Occipital lobe (tissue), 2 donors: ENCODE data around the gene BRSK2. TPM values are rescaled to one million over a fixed set of nuclear protein-coding genes. Genes with fewer than 3 reads are reported as not detected.

ENCODE experiments used
- DNase-seq: peaks from one replicate; lab custom pipeline; 2025; lab: John Stamatoyannopoulos, UW
- total RNA-seq: library from RNA; depleted of rRNA; stranded (reverse); fragments of >200 nt; gene quantifications from one replicate; pipeline ENCODE4 v1.2.3, GENCODE V29; 2014

Gene BRSK2
- total RNA-seq, 1 donor from 2014 or later = 32.8 TPM

DNA sequence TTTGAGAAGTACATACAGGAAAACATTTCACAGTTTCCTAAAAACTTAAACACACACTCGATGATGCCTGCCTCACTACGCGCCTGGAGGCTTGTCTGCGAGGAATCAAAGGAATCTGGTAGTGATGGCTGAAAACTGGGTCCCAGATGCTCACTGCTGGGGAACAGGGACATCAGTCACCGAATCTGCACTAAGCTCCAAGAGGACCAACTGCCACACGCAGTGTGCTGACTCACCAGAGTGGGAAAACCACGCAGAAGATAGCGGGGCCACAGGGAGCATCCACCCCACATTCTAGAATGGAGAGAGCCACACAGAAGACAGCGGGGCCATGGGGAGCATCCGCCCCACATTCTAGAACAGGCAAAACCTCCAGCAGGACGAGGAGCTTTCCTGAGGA is 121.2 kb downstream of the BRSK2 start:
- peak; percentile 24 for DNase-seq

DNA sequence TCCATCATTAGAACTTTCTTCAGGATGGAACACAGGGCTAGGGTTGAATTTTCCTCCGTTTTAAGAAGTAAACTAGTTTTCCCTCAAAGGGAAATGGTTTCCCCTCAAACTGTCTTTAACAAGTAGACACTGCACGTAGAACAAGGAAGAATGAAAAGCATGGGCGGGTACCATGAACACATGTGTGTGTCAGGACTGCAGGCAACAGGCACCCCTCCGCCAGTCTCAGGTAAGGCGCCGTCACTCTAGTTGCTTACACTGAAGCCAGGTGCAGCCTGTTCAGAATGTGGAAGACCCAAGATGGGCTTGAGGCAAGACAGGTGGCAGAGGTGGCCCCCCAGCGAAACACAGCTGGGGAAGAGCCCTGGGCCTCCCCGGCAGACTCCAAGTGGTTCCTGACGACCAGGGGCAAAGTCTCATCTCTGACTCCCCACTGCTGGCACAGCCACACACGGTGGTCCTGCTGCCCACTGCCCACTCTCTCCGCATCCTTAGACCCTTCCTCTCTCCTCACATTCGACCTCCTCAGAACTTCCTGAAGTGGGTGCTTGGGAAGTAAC is 122.3 kb downstream of the BRSK2 start:
- DNase-seq = no peak

Other genes starting within 250 kb of the BRSK2 start
- gene MUC5AC, start 232.0 kb upstream of the BRSK2 start, total RNA-seq = not detected
- gene MUC5B, start 166.9 kb upstream of the BRSK2 start, total RNA-seq = not detected
- gene TOLLIP, start 80.3 kb upstream of the BRSK2 start, total RNA-seq = 17.8 TPM
- gene MOB2, start 96.8 kb downstream of the BRSK2 start, total RNA-seq = 13.7 TPM
- 5.6 TPM for gene DUSP8, start 182.3 kb downstream of the BRSK2 start, total RNA-seq
- not detected for gene KRTAP5-1, start 195.3 kb downstream of the BRSK2 start, total RNA-seq
- not detected for gene KRTAP5-2, start 208.4 kb downstream of the BRSK2 start, total RNA-seq
- gene KRTAP5-3, start 218.5 kb downstream of the BRSK2 start, total RNA-seq = not detected
- not detected for gene KRTAP5-4, start 232.2 kb downstream of the BRSK2 start, total RNA-seq
- gene KRTAP5-5, start 239.8 kb downstream of the BRSK2 start, total RNA-seq = not detected